Neutrophil (primary cell): ENCODE results near the gene MX1.
A peak's percentile ranks its signal among the peaks of the same experiment; 100 is the strongest.
"Not testable (repeated sequence)": the region's sequence is repeated elsewhere in the genome, so short reads cannot be mapped to it uniquely, and the experiment has no call there.

Experiments
- H3K27ac ChIP-seq: fragments of 200-600 bp; sonication (generic); 2 replicates; pipeline ENCODE4 v1.5.1; 2016; ENCODE audit warnings: mild to moderate bottlenecking, moderate library complexity
- H3K27me3 ChIP-seq: fragments of 200-600 bp; sonication (generic); 2 replicates; pipeline ENCODE4 v1.6.0; 2016; ENCODE audit warnings: mild to moderate bottlenecking
- H3K36me3 ChIP-seq: fragments of 200-600 bp; sonication (generic); 2 replicates; pipeline ENCODE4 v1.5.1; 2017
- H3K4me1 ChIP-seq, 2 experiments: fragments of 200-600 bp in 1 of 2; sonication (generic) in 1 of 2; 1 replicate in 1 of 2; 2 replicates in 1 of 2; pipeline versions ENCODE4 v1.5.1 to v1.6.1; 2013 to 2016; ENCODE audit warnings: low read depth in 1 of 2, low read length in 1 of 2, mild to moderate bottlenecking in 1 of 2, moderate library complexity in 1 of 2; ENCODE audit not compliant: control insufficient read depth in 1 of 2, insufficient read depth in 1 of 2
- H3K4me3 ChIP-seq, 2 experiments: fragments of 200-600 bp in 1 of 2; sonication (generic) in 1 of 2; 1 replicate in 1 of 2; 2 replicates in 1 of 2; pipeline ENCODE4 v1.5.1; 2013 to 2016; ENCODE audit warnings: low read depth in 1 of 2, low read length in 1 of 2, mild to moderate bottlenecking in 1 of 2, moderate library complexity in 1 of 2
- H3K9me3 ChIP-seq: fragments of 200-600 bp; sonication (generic); 2 replicates; pipeline ENCODE4 v1.5.1; 2016
- TF ChIP-seq, protein P1 (sequence below): fragments of 200-600 bp; sonication (generic); IDR thresholded peaks from 2 replicates; pipeline ENCODE4 v1.5.1; 2016; ENCODE audit warnings: antibody characterized with exemption

MX1 gene

DNA sequence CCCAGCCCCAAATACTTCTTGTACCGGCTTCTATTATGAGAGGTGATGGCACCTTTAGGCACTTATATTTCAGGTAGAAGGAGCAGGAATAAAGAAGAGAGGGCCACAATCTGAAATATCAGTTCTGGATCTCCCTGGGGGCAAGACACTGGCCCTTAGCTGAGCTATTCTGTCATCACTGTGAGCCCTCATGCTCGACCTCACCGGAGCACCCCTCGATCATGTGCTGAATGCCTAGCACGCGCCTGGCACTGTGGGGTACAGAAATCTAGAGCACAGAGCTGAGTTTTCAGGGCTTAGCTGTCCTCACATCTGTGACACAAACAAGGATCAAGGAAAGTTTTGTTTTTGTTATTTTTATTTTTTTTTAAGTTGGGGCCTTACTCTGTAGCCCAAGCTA lies 7.6 kb upstream of the MX1 start:
- Histone ChIP-seq H3K4me1 (peaks cover 27% of the 10 kb centered on the region in 2 experiments), H3K27me3 (no peaks in the 10 kb centered on the region)
- TF ChIP-seq, protein P1, sequence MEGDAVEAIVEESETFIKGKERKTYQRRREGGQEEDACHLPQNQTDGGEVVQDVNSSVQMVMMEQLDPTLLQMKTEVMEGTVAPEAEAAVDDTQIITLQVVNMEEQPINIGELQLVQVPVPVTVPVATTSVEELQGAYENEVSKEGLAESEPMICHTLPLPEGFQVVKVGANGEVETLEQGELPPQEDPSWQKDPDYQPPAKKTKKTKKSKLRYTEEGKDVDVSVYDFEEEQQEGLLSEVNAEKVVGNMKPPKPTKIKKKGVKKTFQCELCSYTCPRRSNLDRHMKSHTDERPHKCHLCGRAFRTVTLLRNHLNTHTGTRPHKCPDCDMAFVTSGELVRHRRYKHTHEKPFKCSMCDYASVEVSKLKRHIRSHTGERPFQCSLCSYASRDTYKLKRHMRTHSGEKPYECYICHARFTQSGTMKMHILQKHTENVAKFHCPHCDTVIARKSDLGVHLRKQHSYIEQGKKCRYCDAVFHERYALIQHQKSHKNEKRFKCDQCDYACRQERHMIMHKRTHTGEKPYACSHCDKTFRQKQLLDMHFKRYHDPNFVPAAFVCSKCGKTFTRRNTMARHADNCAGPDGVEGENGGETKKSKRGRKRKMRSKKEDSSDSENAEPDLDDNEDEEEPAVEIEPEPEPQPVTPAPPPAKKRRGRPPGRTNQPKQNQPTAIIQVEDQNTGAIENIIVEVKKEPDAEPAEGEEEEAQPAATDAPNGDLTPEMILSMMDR: no peak

DNA sequence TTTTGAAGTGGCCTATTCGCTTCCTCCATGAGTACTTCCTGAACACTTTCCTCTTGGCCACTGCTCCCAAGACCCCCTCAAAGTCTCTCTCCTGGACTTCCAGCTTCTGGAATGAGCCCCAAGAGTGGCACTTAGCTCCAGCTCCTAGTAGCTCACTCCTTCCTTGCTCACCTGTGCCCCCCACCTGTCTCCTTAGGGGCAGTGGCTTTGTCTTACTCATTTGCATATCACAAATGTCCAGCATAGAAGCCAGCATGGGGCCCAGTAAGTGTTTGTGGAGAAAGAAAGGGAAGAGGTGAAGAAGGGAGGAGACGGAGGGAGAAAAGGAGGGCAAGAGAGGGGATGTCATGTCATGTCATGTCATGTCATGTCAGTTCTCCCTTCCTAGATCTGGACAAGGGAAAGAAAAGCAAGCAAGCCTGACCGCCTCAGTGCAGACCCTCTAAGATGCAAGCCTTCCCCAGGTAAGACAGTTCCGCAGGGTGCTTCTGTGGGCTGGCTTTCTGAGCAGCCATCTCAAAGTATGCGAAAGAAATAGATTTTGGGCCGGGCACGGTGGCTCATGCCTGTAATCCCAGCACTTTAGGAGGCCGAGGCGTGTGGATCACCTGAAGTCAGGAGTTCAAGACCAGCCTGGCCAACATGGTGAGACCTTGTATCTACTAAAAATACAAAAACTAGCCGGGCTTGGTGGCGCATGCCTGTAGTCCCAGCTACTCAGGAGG lies 6.9 kb upstream of the MX1 start:
- TF ChIP-seq, protein P1: no peak
- no peak overlapping the region for H3K4me3 ChIP-seq

More for the DNA sequence above, 7.6 kb upstream of the MX1 start:
- Histone ChIP-seq H3K27ac (peak overlapping the region; percentile 76), H3K9me3 (no peaks in the 10 kb centered on the region), H3K36me3 (no peaks in the 10 kb centered on the region), H3K4me3 (no peak overlapping the region)

DNA sequence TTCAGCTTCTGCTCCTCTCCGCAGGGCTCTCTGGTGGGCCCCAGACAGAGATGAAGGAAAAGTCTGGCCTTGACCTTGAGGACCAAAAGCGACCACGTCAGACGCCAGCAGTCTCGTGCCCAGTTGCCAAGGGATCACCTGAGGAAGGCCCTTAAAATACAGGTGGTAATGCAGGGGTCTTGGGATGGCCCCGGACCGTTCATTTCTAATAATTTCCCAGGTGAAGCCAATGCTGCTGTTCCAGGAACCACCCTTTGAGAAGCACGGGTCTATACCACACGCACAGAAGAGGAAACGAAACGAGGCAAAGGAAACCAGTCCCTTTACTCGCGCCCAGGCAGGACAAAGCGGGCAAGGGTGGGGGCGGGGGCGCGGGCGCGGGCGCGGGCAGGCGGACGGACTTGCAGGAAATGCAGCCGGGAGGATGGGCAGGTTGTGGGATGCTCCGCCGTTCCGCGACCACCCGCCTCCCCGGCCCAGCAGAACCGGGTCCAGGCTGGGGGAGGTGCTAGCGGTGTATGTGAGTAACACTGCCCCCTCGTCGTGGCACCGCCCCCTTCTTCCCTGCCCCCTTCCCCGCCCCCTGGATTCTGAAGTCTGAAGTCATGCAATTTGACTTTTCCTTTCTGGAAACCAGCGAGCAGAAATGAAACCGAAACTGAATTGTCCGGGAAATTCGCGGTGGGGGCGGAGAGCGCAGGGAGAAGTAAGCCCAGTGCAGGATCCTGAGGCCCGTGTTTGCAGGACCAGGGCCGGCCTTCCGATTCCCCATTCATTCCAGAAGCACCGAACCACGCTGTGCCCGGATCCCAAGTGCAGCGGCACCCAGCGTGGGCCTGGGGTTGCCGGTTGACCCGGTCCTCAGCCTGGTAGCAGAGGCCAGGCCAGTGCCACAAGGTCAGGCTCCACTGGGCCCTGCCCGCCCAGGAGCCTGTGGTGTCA lies 5.8 kb upstream of the MX1 start:
- Histone ChIP-seq H3K9me3 (no peaks in the 10 kb centered on the region), H3K4me1 (peaks cover 33 to 34% of the 10 kb centered on the region in 2 experiments), H3K27ac (peak overlapping the region; percentile 76), H3K36me3 (no peaks in the 10 kb centered on the region), H3K4me3 (peak overlapping the region; percentile 71 to 73), H3K27me3 (no peaks in the 10 kb centered on the region)
- TF ChIP-seq, protein P1: no peak

More for the DNA sequence above, 6.9 kb upstream of the MX1 start:
- Histone ChIP-seq H3K27me3 (no peaks in the 10 kb centered on the region), H3K27ac (peak overlapping the region; percentile 76), H3K4me1 (peaks cover 33 to 34% of the 10 kb centered on the region in 2 experiments), H3K9me3 (no peaks in the 10 kb centered on the region), H3K36me3 (no peaks in the 10 kb centered on the region)

DNA sequence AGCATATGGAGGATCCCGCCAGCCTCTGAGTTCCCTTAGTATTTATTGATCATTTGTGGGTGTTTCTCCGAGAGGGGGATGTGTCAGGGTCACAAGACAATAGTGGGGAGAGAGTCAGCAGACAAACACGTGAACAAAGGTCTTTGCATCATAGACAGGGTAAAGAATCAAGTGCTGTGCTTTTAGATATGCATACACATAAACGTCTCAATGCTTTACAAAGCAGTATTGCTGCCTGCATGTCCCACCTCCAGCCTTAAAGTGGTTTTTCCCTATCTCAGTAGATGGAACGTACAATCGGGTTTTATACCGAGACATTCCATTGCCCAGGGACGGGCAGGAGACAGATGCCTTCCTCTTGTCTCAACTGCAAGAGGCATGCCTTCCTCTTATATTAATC lies 5.0 kb upstream of the MX1 start:
- not testable (repeated sequence) for H3K9me3 ChIP-seq, H3K36me3 ChIP-seq, H3K27me3 ChIP-seq
- H3K4me1 ChIP-seq: peaks cover 39% of the 10 kb centered on the region in 2 experiments
- peak overlapping the region; percentile 76 for H3K27ac ChIP-seq
- peak overlapping the region in 1 of 2 experiments; percentile 71 for H3K4me3 ChIP-seq

DNA sequence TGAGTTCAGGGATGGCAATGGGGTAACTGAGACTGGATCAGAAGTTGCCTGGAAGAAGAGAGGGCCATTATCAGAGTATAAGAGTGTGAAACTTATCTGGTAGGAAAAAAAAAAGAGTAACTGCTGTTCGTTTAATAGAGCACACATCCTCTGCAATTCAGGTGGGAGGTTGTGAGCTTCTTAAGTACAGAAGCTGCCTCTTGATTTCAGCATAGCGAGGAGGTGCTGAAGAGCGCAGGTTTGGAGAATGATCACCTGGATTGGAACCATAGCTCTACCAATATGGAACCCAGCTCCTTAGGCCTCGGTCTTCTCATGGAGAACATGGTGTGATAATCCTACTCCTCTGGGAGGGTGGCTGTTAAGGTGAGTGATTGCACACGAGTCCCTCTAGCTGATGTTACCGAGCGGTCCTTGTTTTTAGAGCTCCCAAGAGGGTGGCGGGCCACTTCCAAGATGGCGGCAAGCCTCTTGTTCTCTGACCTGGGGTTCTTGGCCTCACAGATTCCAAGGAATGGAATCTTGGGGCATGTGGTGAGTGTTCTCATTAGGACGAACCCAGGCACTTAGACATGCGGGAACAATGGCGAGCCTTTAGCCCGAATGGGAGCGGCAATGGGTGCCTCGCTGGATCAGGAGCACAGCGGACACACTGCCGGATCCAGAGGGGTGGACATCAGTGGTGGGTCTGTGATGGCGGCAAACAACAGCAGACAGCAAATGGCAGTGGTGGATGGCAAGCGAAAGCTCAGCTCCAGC lies 3.3 kb upstream of the MX1 start:
- Histone ChIP-seq H3K36me3 (no peaks in the 10 kb centered on the region), H3K9me3 (no peaks in the 10 kb centered on the region), H3K27me3 (peaks cover 19% of the 10 kb centered on the region), H3K4me3 (no peak overlapping the region), H3K4me1 (peaks cover 47 to 49% of the 10 kb centered on the region in 2 experiments), H3K27ac (no peak overlapping the region)
- TF ChIP-seq, protein P1: no peak

DNA sequence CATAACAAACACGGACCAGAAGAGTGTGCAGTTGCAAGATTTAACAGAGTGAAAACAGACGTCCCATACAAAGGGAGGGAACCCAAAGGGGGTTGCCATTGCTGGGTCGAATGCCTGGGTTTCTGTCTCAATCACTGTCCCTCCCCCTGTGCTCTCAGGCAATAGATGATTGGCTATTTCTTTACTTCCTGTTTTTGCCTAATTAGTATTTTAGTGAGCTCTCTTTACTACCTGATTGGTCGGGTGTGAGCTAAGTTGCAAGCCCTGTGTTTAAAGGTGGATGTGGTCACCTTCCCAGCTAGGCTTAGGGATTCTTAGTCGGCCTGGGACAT lies 2.8 kb upstream of the MX1 start:
- peaks cover 47 to 50% of the 10 kb centered on the region in 2 experiments for H3K4me1 ChIP-seq
- H3K36me3 ChIP-seq, H3K9me3 ChIP-seq, H3K4me3 ChIP-seq: not testable (repeated sequence)
- peaks cover 24% of the 10 kb centered on the region for H3K27me3 ChIP-seq
- peak overlapping the region; percentile 33 for H3K27ac ChIP-seq
